HG02981 (cell line): ENCODE data around the gene RSKR.
"Not testable (repeated sequence)": the region's sequence is repeated elsewhere in the genome, so short reads cannot be mapped to it uniquely, and the experiment has no call there.

Experiments
- ATAC-seq: cut with Tn5 transposase; IDR thresholded peaks from one replicate; pipeline ENCODE4 v1.9.1; 2021; ENCODE audit warnings: mild to moderate bottlenecking, moderate library complexity; ENCODE audit not compliant: unreplicated experiment

Gene RSKR, protein sequence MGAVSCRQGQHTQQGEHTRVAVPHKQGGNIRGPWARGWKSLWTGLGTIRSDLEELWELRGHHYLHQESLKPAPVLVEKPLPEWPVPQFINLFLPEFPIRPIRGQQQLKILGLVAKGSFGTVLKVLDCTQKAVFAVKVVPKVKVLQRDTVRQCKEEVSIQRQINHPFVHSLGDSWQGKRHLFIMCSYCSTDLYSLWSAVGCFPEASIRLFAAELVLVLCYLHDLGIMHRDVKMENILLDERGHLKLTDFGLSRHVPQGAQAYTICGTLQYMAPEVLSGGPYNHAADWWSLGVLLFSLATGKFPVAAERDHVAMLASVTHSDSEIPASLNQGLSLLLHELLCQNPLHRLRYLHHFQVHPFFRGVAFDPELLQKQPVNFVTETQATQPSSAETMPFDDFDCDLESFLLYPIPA

DNA sequence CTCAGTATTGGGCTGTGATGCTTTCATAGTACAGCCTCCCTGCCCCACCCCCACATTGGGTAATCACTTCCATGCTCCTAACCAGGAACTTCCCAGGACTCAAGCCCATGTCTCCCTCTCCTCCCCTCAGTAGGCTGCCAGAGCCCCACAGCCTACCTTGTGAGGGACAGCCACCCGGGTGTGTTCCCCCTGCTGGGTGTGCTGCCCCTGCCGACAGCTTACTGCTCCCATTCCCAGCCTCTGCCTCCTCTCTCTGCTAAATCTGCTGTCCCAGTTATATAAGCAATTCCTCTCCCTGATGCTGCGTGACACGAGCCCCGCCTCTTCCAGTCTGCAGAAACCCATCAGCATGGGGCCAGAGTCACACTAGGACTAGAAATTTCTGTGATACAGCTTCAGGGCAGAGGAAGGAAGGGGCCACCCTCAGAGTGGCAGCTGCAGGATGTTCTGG lies at the start of gene RSKR:
TSS of gene RSKR (minus strand) at position 255 of the 451 bp plus-strand sequence. CDS start at position 231, 24 bp downstream.
- ATAC-seq, result no peak

DNA sequence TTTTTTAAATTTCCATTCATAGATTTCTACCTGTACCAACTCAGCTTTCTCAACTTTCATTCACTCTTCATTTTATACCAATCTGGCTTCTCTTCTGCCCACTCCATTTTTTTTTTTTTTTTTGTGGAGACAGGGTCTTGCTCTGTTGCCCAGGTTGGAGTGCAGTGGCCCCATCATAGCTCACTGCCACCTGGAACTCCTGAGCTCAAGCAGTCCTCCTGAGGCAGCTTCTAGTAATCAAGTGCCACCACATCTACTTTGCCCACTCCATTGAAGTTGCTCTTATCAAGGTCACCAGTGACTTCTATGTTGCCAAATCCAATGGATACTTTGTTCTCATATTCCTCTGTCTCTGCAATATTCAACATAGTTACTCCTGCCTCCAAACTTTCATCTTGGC lies 49.7 kb upstream of the RSKR start:
- no peak for ATAC-seq

DNA sequence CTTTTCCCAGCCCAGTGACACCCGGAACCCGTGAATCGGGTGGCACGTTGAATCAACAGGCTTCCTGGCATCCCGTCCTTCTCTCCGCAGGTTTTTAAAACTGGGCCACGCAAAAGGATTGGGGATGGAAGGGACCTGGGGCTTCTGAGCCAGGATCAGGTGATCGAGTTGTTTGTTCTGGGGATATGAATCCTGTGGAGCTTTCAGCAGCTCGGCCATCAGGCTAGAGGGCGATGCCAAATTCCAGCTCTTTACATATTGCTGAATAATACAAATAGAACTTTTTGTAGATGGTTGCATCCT lies 48.5 kb upstream of the RSKR start:
- ATAC-seq, result no peak

DNA sequence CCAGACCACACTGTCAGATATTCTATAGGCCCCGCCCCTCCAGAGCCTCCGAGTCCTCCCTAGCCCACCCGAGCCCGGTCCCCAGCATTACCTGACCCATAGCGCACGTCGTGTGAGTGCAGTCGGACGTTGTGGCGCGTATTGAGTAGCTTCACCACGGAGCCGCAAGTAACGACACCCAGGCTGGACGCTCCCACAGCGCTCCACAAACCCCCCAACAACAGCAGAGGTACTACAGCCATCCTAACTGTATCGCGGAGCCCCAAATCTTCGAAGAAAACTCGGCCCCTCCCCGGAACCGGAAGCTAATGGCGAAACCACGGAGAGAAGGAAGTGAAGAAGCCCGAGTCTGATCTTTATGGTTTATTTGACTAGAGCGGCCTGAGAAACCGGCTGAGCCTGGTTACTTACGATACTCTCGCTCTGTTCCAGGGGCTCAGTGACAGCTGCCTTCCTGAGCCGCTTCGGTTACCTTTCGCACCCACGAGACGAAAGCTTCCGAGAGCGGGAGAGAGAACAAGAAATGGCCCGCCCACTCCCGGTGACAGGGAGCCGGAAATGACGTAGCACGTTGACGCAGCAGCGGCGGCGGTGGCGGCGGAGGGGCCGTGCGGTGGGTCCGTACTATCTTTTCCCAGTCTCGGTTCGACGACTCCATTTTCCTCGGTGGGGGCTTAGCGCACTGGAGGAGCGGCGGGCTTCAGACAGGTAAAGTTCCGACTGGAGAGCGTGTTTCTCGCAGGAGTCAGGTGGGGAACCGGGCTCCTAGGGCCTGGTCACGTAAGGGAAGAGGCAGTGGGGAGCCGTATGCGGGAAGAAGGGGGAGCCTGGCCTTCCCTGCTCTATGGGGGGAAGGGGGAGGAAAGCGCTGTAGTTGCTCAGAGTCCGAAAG lies 47.9 kb upstream of the RSKR start, which contains the start of the genes SDF2 and SUPT6H:
TSS of gene SDF2 (minus strand) at position 272 of the 892 bp plus-strand sequence. CDS start at position 242, 30 bp downstream.
TSS of gene SUPT6H (plus strand) at position 571 of the 892 bp plus-strand sequence. CDS start 11,197 bp downstream, outside the sequence.
- peak; percentile 87 for ATAC-seq

DNA sequence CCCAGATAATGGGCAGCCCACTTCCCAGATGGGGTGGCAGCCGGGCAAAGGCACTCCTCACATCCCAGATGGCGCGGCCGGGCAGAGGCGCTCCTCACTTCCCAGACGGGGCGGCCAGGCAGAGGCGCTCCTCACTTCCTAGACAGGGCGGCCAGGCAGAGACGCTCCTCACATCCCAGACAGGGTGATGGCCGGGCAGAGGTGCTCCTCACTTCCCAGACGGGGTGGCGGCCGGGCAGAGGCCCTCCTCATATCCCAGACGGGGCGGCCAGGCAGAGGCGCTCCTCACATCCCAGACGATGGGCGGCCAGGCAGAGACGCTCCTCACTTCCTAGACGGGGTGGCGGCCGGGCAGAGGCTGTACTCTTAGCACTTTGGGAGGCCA lies 45.5 kb upstream of the RSKR start:
- not testable (repeated sequence) for ATAC-seq

DNA sequence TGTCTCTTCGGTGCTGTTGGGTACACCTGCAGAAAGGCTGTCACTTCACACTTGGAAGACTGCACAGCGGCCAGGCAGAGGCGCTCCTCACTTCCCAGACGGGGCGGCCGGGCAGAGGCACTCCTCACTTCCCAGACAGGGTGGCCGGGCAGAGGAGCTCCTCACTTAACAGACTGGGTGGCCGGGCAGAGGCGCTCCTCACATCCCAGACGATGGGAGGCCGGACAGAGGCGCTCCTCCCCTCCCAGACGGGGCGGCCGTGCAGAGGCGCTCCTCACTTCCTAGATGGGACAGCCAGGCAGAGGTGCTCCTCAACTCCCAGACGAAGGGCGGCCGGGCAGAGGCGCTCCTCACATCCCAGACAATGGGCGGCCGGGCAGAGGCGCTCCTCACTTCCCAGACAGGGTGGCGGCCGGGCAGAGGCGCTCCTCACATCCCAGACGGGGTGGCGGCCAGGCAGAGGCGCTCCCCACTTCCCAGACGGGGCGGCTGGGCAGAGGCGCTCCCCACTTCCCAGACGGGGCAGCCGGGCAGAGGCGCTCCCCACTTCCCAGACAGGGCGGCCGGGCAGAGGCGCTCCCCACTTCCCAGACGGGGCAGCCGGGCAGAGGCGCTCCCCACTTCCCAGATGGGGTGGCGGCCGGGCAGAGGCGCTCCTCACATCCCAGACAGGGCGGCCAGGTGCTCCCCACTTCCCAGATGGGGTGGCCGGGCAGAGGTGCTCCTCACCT lies 44.9 kb upstream of the RSKR start:
- ATAC-seq, result not testable (repeated sequence)

DNA sequence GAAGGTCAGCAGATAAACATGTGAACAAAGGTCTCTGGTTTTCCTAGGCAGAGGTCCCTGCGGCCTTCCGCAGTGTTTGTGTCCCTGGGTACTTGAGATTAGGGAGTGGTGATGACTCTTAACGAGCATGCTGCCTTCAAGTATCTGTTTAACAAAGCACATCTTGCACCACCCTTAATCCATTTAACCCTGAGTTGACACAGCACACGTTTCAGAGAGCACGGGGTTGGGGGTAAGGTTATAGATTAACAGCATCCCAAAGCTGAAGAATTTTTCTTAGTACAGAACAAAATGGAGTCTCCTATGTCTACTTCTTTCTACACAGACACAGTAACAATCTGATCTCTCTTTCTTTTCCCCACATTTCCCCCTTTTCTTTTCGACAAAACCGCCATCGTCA lies 44.4 kb upstream of the RSKR start:
- ATAC-seq, result not testable (repeated sequence)

DNA sequence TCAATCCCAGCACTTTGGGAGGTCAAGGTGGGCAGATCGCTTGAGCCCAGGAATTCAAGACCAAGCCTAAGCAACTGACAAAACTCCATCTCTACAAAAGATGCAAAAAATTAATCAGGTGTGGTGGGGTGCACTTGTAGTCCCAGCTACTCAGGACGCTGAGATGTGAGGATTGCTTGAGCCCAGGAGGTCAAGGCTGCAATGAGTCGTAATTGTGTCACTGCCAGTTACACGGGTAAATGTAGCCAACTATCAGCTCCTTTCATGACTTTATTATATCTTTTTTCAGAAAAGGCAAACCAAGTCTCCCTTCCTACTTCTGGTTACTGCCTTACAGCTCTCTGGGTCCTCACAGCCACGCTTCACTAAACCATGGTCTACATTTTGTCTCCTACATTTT lies 43.8 kb upstream of the RSKR start:
- no peak for ATAC-seq

DNA sequence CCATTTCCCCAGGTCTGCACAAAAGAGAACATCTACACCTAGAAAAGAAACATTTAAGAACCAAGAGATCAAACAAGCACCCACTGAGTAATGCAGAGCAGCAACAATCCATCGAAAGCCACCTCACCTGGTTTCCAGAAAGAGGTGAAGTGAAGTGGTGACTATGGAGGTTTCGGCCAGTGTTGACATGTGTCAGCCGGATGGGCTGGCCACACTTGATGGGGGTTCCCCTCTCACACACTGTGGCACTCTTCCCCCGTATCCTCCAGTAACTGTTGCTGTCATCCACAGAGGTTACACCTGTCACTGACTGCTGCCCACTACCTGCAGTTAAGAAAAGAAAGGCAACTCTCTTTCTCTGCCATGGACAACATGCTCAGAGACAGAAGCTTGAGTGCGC lies 41.2 kb upstream of the RSKR start:
- no peak for ATAC-seq

DNA sequence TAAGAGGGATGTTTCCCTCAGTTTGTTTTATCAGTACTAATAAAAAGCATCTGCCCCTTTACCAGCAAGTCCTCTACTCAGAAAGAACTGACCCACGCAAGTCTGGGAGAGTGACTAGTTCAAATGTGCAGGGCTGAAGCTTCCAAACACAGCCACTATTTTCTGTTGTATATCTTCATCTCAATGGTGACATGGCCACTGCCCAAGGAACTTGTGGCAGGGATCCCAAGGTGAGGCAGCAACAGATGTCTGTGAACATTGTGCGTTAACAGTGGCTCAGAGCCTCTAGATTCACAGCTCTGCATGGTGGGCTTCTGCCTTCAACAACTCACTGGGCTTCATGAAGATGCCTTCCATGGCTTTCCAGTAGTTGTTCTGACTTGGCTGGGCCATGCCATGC lies 34.7 kb upstream of the RSKR start:
- no peak for ATAC-seq

DNA sequence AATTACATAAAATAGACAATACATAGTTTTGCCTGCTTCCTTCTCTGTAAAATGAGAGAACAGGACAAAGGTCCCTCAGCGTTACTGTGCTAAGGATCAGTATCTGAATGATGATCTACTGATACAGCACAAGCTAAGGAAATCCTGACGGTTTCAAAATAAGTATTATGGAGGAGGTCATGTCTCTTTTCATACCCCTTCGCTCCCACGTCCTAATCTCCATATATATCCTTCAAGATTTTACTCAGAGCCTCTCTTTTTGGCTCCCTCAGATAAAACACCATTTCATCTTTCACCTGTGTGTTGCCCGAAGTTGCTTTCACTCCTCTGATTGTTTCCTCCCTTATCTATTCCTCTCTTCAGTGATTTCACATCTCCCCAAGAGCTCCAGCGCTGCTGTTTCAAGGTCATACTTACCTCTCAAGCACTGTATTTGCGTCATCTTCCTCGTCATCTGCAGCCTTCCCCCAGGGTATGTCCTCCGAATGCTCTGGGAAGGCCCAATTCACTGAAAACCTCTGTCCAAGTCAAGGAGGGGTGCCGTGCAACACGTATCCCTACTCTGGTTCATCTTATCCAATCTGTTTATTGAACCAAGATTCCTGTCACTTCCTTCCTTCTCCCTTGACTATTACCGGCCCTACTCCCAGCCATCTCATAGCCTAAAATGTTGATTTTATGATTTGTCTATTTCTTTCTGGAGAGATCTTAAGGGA lies 32.2 kb upstream of the RSKR start:
- ATAC-seq, result no peak

DNA sequence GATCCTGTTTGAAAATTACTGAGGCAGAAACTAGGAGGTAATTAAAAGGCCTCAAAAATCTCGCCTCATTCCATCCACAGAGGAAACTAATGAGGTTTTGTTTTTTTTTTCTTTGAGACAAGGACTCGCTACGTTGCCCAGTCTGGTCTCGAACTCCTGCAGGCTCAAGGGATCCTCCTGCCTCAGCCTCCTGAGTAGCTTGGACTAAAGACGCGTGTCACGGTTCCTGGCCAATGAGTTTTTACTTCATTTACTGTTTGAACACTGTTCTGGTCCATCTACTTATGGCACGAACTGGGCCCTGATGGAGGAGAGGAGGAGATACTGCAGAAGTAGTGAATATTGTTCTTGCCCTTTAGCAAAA lies 31.6 kb upstream of the RSKR start:
- no peak for ATAC-seq

DNA sequence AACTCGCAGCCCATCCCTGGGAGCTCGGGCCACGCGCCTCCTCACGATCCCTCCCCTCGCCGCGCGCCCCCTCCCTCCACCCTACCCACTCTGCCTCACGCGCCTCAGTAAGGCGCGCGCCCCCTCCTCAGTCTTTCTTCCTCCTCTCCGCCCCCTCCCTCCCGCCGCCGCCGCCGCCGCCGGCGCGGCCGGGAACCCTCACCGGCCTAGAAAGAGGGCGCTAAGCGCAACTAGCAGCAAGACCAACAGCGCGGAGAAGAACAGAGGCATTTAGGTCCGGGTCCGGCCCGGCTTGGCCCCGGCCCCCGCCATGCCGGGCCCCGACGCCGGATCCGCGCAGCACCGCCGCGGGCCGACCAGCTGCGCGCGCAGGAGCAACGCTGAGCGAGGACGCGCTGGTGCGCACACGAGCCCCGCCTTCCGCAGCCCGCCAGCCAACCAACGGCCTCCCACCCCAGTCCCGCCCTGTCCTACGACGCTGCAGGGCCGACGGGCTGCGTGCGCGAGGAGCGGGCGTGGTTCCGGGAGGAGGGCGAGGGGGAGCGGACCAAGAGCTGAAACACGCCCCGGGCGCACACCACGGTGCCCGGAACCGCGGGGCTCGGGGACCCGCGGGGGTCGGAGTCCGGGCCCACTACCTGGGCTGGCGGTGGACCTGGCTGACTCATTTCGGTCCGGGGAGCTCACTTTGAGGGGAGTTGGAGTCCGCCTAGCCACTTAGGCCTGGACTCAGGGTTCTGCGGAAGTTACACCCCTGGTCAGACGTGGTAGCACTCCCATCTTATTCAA lies 31.0 kb upstream of the RSKR start, which contains the start of gene BLTP2:
TSS of gene BLTP2 (minus strand) at position 372 of the 789 bp plus-strand sequence. CDS start at position 270, 102 bp downstream.
- peak; percentile 90 for ATAC-seq

DNA sequence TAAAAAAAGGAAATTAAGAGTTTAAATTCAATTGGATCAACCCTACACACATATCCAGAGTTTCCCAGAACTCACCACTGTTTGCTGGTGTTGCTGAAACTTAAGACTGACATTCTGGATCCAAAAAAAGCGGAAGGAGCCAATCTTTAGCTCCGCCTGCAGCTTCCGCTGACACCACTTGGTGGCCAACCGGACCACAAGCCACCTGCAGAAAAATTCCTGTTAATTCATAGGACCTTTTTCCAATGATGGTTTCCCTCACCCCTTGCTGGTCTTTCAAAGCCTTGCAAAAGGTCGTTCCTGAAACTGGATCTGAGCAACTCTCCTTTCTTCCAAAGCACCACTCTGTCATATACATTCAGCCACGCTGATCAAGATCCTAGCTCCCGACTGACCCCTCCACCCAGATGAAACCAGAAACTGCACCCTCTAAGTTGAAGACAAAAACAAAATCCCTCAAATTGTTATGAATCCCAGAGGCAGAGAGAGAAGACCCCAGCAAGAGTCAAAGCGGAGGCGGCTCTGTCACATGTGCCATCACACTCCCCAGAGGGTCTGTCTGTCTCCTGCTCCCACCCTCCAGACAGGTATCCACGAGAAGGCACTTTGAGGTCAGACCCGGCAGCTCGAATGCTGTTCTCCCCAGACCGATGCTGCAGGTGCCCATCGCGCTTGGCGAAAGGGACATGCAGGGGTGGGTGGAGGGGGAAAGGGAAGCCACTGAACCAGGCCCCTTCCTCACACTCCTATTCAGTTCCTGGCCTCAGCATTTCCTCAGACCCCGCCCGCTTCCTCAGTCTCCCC lies 30.2 kb upstream of the RSKR start:
- ATAC-seq, result no peak

DNA sequence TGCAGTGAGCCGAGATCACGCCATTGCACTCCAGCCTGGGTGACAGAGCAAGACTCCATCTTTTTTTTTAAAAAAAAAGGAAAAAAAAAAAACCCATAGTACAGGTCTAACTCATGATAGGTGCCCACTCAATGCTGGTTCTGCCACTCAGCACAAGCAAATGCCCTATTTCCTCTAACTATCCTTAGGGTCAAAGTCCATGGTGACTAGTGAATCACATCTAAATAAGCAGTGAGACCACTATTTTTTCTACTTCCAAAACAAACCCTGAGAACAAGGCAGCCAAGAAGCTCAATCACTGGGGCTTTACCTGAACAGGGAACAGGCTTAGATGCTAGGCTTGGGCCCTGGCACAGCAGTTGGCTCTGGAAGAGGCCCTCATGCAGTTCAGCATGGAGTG lies 27.6 kb upstream of the RSKR start:
- ATAC-seq, result no peak

DNA sequence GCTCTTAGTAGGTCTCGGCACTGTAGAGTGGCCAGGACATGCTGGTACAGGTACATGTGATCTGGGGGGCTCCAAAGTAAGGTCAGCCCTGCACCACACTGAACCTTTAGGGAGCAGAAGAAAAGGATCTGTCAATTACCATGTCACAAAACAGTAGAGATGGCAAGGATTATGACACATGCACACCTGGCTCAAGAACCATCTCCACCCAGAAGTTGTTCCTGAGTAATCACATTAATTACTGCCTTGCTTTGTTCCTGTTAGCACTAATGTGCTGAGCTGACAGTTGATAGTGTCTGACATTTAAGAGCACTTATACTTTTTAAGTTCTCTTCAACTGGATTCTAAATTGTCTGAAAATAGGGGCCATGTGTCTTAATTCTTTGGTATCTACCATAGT lies 21.5 kb upstream of the RSKR start:
- no peak for ATAC-seq

DNA sequence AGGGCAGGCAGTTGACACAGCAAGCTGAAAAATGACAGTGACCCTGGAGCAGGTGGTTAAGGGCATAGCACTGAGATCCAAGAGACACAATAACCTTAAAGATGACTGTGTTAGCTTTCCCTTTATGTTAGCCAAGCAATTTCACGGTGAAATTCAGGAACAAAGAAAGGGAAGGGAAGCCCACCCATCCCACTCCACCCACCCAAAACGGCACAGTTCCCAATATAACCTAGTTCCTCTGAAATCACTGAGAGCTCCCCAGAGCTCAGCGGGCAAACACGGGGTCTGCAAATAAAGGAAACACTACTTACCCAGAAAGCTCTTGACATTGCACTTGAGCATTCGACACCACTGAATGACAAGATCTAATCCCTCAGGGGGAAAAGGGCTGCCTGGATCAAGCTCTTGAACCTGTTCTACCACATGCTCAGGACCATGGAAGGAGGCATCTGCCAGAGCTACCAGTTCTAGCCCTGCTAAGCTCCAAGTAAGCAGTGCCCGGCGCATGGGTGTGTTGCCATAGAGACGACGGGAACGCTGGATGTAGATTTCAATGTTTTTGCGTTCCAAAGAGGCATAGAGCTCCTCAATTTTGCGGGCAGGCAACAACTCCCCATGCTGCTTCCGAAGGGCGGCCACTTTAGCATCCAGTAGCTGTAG lies 20.4 kb upstream of the RSKR start:
- ATAC-seq, result no peak

DNA sequence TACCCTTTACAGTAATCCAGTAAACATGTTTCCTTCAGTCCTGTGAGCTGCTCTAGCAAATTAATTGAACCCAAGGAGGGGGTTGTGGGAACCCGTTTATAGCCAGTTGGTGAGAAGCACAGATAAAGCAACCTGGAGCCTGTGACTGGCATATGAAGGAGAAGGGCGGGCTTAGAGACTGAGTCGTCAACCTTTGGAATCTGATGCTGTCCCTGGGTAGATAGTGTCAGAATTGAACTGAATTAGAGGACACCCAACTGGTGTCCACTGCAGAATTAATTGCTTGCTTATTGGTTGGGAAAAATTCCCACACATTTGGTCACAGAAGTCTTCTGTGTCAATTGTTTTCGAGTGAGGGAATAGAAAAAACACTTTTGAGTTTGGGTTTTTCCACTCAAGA lies 12.8 kb upstream of the RSKR start:
- no peak for ATAC-seq
